Activated T-cell treated with anti-CD3 and anti-CD28 coated beads, Interleukin-2, amount 50 U/mL, for 24 hours (primary cell): ENCODE data around the gene SFMBT2.

ENCODE experiments used
- DNase-seq: peaks from one replicate; pipeline ENCODE4 v3.0.0-alpha.2; 2020
- H3K27ac Mint-ChIP-seq: 2 replicates; pipeline ENCODE4 v1.8.0; 2020; ENCODE audit warnings: mild to moderate bottlenecking, mixed read lengths
- H3K27me3 Mint-ChIP-seq: 2 replicates; pipeline ENCODE4 v1.8.0; 2020; ENCODE audit warnings: mixed read lengths
- H3K36me3 Mint-ChIP-seq: 2 replicates; pipeline ENCODE4 v1.8.0; 2020; ENCODE audit warnings: low read depth, mixed read lengths
- H3K4me1 Mint-ChIP-seq: 2 replicates; pipeline ENCODE4 v1.8.0; 2020; ENCODE audit warnings: low read depth, mixed read lengths
- H3K4me3 Mint-ChIP-seq: 2 replicates; pipeline ENCODE4 v1.8.0; 2020; ENCODE audit warnings: mild to moderate bottlenecking, moderate library complexity, mixed read lengths
- H3K9me3 Mint-ChIP-seq: 2 replicates; pipeline ENCODE4 v1.8.0; 2020; ENCODE audit warnings: mixed read lengths

Gene SFMBT2

DNA sequence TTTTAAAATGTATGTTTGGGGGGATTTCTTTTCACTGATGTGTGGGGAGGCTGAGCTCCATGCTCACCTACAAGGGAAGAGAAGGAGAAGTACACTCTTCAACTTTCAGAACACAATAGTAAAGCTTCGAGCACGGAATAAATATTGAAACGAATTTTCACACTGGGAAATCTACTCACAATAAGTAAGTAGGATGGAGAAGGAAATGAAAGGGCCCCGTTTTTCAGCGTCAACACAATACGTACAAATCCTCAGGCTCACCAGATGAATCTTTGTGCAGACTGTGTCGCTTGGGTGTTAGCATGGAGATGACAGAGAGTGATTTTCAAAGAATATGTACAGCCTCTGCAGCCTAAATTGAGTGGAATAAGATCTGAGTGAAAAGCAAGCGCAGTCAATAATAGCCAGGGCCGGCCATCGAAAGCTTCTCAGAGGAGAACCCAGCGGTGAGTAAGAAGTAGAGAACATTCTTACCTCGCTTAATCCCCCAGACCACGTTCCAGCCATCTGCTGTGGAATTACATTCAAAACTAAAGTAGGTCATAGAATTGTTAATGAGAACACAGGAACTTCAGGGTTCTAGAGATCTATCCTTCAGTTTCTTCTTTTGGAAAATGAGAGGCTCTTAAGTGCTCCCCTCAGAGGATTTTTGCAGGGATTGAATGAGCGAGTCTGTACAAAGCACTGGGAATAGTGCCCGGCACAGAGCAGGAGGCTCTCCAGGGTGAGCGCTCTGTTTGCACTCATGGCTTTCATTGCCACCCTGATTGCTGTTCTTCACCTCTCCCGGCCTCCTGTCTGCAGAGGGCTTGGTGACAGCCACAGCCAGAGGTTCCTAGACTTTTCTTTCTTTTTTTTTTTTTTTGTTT, 292.8 kb downstream of the SFMBT2 start:
- H3K36me3 Mint-ChIP-seq = no peaks in the 10 kb centered on the region
- H3K27me3 Mint-ChIP-seq = no peaks in the 10 kb centered on the region
- H3K9me3 Mint-ChIP-seq = no peaks in the 10 kb centered on the region
- no peak overlapping the region for H3K4me3 Mint-ChIP-seq
- no peak for DNase-seq
- H3K27ac Mint-ChIP-seq = no peak overlapping the region
- H3K4me1 Mint-ChIP-seq = peaks cover 5% of the 10 kb centered on the region

DNA sequence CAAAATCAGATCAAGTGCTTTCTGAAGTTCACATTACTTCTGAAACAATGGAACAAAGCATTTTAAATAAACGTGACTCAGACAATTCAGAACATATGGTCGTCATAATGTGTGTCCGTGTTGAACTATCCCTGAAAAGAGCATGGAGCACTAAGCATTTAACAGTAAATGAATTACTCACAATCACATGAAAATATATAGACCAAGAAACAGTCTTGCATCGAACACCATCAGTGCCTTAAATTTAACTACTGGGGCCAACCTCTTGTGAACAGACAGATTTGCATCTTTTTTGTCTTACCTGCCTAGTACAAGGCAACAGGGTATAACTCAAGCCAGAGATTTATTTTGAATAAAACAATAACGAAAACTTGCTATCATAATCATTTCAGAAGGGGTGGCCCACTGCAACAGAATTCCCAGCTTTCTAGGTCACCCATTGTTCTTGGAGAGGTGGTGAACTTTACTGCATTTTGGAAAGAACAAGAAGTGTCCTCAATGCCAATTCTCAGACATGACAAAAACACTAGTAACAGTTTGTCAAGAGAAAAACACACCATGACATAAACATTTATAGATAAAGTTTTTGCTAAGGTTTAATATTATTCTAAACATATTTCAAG, 293.5 kb downstream of the SFMBT2 start:
- Mint-ChIP-seq H3K36me3 (no peaks in the 10 kb centered on the region), H3K9me3 (no peaks in the 10 kb centered on the region), H3K4me1 (peaks cover 5% of the 10 kb centered on the region), H3K27ac (no peak overlapping the region), H3K4me3 (no peak overlapping the region), H3K27me3 (no peaks in the 10 kb centered on the region)
- DNase-seq = no peak

DNA sequence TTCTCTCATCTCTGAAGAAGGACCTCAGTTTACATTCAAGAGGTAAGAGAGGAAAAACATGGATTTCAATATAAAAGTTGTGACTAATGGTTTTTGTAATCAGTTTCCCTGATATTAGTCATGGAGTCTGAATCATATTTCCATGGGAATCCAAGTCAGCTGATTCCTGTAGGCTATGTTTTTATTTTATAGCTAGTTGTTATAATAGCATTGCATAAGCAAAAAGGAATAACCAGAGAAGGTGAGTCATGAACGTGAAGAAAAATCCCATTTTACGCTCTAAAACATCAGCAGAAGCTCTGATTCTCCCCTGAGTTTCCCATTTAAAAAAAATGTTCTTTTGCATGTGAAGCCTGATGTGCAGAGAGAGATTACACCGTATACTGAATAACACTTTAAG, 299.3 kb downstream of the SFMBT2 start:
- Mint-ChIP-seq H3K9me3 (peaks cover 4% of the 10 kb centered on the region), H3K36me3 (no peaks in the 10 kb centered on the region), H3K4me1 (peaks cover 10% of the 10 kb centered on the region), H3K27me3 (no peaks in the 10 kb centered on the region), H3K4me3 (no peak overlapping the region), H3K27ac (no peak overlapping the region)
- DNase-seq = no peak

DNA sequence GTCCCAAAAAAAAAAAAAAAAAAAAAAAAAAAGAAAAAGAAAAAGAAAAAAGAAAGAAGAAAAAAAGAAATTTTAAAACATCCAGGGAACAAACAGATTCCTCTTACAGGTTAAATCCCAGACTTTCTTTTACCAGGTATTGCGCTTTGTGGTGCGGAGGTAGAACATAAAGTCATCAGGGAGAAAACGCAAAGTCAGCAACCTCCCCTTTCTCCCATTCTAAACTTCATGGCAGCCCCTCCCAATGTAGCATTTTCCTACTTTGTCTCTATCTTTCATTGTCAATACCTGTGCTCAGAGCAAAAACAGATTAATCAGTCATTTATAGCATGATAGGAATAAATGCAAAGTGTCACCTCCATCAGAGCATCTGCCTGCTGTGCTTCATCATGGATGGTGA, 299.7 kb downstream of the SFMBT2 start:
- Mint-ChIP-seq H3K9me3 (peaks cover 4% of the 10 kb centered on the region), H3K27me3 (no peaks in the 10 kb centered on the region), H3K4me3 (no peak overlapping the region), H3K27ac (no peak overlapping the region), H3K4me1 (peaks cover 11% of the 10 kb centered on the region), H3K36me3 (no peaks in the 10 kb centered on the region)
- DNase-seq = no peak
